Muscle layer of duodenum (tissue), 2 donors: ENCODE measurements around the gene PKHD1.

Experiments
- H3K27ac ChIP-seq: one replicate; pipeline ENCODE4 v1.7.0; 2013; ENCODE audit warnings: mild to moderate bottlenecking, low read length
- H3K27me3 ChIP-seq: one replicate; pipeline ENCODE4 v1.7.0; 2013; ENCODE audit warnings: low read depth, mild to moderate bottlenecking, control low read depth, low read length
- H3K36me3 ChIP-seq, 2 donors: one replicate each; pipeline ENCODE4 v1.7.0; 2013; ENCODE audit warnings: low read length in 2 of 2, control low read depth in 1 of 2, mild to moderate bottlenecking in 1 of 2; ENCODE audit not compliant: insufficient read depth in 2 of 2, control insufficient read depth in 1 of 2
- H3K4me1 ChIP-seq, 2 donors: one replicate each; pipeline ENCODE4 v1.7.0; 2013; ENCODE audit warnings: low read length in 2 of 2, mild to moderate bottlenecking in 2 of 2, control low read depth in 1 of 2, moderate library complexity in 1 of 2; ENCODE audit not compliant: insufficient read depth in 2 of 2, control insufficient read depth in 1 of 2
- H3K4me3 ChIP-seq, 2 donors: one replicate each; pipeline ENCODE4 v1.7.0; 2013; ENCODE audit warnings: low read length in 2 of 2, low read depth in 1 of 2, mild to moderate bottlenecking in 1 of 2
- H3K9me3 ChIP-seq, 2 donors: one replicate each; pipeline ENCODE4 v1.7.0; 2013; ENCODE audit warnings: low read length in 2 of 2, control low read depth in 1 of 2, mild to moderate bottlenecking in 1 of 2; ENCODE audit not compliant: control insufficient read depth in 1 of 2
- donor health status: healthy.

The PKHD1 gene

DNA sequence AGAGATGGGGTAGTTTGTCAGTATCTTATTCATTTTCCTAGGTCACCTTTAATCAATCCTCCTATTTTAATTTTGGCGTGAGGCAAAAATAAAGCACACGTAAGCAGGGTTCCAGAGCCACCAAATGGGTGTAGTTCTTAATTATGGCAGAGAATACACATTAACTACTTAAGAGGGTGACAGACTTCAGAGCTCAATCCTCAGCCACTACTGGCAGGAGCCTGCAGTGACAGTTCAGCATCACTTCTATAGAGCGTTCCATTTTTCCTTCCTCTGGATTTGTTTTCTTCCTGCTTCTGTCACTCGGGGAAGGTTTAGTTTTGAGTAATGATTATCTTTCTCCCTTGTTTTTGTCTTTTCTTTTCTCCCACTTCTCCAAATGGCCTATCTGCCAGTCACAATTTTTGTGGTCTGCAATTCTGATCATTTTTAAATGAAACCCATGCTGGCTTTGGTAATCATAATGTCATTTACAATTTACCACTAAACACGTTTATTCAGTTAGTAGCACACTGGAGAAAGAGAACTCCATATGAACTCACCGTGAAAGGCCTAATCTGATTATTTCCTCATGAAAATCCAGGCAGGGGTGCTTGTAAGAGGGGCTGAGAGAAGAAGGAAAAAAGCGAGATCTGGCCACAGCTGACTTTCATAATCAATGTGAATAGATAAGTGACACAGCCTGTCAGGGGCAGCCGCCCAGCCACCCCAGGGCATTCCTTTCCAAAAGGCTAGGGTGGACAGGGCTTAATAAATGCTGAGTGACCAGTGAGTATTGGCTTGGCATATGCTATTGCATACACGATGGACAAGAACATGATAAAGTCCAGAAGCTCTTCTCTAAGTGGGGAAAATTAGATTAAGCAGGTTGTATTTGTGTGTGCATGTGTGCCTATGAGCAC lies 412.1 kb downstream of the PKHD1 start:
- Histone ChIP-seq H3K27ac (no peak overlapping the region), H3K9me3 (no peaks in the 10 kb centered on the region), H3K36me3 (no peaks in the 10 kb centered on the region), H3K4me3 (no peak overlapping the region), H3K4me1 (peaks cover 0 to 5% of the 10 kb centered on the region in 2 donors), H3K27me3 (no peaks in the 10 kb centered on the region)

DNA sequence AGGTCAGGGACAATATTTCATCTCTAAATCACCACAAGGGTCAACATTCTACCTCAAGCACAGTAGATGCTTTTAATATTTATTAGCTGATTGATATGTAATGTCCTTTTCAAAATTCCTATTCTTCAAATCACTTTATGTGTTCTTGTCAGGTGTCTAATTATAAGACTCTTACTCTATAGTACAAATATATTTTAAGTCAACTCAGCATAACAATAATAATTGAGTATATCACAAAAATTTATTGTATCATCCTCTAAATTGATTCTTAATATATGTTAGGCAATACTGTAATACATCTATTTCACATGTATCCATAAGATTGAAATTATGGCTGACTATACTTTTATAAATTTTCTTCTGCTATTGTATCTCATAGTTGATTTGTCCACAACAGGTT lies 423.9 kb downstream of the PKHD1 start:
- H3K27ac ChIP-seq, result no peak overlapping the region
- H3K9me3 ChIP-seq, result no peaks in the 10 kb centered on the region
- no peak overlapping the region for H3K4me3 ChIP-seq
- H3K4me1 ChIP-seq, result no peaks in the 10 kb centered on the region
- H3K36me3 ChIP-seq, result no peaks in the 10 kb centered on the region
- H3K27me3 ChIP-seq, result no peaks in the 10 kb centered on the region

DNA sequence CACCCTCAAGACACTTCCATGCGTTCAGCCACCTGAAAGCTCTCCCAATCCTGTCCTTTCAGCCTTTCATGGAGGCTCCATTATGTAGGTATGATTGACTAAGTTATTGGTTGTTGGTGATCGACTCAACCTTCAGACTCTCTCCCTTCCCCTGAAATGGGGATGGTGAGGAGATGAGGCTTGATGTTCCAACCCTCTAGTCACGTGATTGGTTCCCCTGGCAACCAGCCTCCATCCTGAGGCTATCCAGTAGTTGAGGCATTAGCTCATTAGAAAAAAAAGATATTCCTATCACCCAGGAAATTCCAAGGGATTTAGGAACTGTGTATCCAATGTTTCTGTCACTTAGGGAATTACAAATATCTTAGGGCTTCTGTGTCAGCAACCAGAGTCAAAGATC lies 426.6 kb downstream of the PKHD1 start:
- no peaks in the 10 kb centered on the region for H3K9me3 ChIP-seq
- H3K36me3 ChIP-seq, result no peaks in the 10 kb centered on the region
- no peak overlapping the region for H3K4me3 ChIP-seq
- no peaks in the 10 kb centered on the region for H3K27me3 ChIP-seq
- no peaks in the 10 kb centered on the region for H3K4me1 ChIP-seq
- no peak overlapping the region for H3K27ac ChIP-seq

DNA sequence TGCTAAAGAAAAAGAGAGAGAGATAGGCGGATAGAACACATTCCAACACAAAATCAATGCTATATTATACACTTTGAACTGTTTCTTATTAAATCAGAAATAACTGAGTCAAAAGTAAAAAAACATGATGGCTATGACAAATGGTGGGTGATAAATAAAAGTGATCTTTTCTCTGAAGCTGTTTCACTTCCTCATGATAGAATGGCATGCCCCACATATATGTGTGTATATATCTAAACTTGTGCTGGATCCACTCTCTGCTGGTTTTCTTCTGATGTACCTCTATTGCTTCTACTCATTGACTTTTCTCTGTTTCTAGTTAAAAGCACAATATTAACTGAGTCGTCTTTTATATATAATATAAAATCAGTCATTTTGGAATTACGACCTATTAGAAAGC lies 429.9 kb downstream of the PKHD1 start:
- no peaks in the 10 kb centered on the region for H3K4me1 ChIP-seq
- no peaks in the 10 kb centered on the region for H3K9me3 ChIP-seq
- no peaks in the 10 kb centered on the region for H3K27me3 ChIP-seq
- H3K4me3 ChIP-seq, result no peak overlapping the region
- no peak overlapping the region for H3K27ac ChIP-seq
- H3K36me3 ChIP-seq, result no peaks in the 10 kb centered on the region

DNA sequence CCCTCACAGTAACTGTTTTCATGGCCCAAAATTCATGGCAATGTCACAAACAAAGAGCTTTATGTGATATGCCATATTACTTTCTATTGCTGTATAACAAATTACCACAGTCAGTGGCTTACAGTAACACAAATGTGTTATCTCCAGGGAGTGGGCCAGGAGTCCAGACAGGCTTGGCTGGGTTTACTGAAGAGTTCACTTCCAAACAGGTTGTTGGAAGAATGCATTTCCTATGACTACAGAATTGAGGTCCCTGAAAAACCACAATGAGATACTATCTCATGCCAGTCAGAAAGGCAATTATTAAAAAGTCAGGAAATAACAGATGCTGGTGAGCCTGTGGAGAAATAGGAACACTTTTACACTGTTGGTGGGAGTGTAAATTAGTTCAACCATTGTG lies 431.9 kb downstream of the PKHD1 start:
- no peaks in the 10 kb centered on the region for H3K36me3 ChIP-seq
- H3K27me3 ChIP-seq, result no peaks in the 10 kb centered on the region
- no peaks in the 10 kb centered on the region for H3K4me1 ChIP-seq
- no peak overlapping the region for H3K4me3 ChIP-seq
- no peaks in the 10 kb centered on the region for H3K9me3 ChIP-seq
- H3K27ac ChIP-seq, result no peak overlapping the region

DNA sequence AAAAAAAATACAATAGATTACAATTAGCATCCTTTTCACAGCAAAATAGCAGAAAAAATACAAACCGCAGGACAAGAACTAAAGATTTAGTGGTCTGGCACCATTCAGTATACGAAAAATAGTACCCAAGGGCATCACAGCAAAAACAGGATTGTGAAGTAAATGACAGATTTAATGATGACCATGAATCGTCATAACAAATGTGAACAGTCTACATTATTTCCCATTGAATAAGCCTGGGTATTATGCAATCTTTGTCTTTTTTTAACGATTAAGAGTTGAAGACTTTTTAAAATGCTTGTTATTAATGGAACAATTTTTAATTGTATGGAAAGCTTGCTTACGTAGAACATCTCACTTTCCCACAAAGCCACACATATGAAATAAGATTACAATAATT lies 432.8 kb downstream of the PKHD1 start:
- Histone ChIP-seq H3K27ac (no peak overlapping the region), H3K27me3 (no peaks in the 10 kb centered on the region), H3K4me1 (no peaks in the 10 kb centered on the region), H3K9me3 (no peaks in the 10 kb centered on the region), H3K4me3 (no peak overlapping the region), H3K36me3 (no peaks in the 10 kb centered on the region)

DNA sequence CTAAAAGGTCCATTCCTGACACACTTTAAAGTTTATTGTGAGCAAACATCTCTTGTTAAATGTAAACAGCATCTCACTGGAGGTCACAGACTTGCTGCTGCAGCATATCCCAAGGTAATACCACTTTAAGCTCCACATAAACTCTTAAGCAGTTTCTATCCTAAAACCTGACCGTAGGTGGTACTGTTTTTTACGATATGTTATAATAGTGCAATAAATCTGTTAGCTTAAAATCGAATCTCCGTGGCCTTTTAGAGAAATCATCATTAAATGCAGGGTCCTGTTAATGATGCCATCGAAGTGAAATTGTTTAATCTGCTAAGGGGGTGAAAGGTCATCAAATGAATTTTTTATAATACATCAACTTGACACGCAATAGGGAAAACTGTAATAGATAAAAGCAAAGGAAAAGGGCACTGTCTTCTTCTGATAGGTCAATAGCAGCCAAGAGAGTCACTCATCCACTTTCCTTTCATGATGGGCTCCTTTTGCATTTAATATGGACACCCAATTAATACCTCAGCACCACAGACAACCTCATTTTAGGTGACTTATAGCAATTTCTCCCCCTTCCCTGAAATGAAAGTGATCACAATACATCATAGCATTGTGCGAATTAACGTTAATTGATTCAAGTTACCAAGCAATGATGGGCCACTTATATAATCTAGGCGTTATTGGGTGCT lies 436.1 kb downstream of the PKHD1 start:
- Histone ChIP-seq H3K9me3 (no peaks in the 10 kb centered on the region), H3K27me3 (no peaks in the 10 kb centered on the region), H3K4me3 (no peak overlapping the region), H3K27ac (no peak overlapping the region), H3K36me3 (no peaks in the 10 kb centered on the region), H3K4me1 (no peaks in the 10 kb centered on the region)

DNA sequence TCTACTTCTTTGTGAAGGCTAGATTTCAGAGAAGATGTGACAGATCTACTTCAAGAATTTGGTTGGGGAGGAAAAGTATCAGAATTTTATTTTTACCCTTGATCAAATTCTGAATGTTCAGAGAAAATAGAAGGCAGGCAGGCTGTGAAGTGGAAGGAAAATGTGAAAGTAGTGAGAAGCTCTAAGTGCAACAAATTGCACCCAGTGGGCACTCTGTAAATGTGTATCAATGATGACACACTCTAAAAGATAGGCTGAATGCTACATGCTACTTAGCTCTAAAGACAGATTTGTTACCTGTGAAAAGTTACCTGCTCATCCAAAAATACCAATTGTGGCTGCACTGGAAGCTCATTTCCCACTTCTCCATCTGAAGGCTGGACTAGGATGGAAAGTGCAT lies 438.6 kb downstream of the PKHD1 start:
- no peaks in the 10 kb centered on the region for H3K36me3 ChIP-seq
- no peaks in the 10 kb centered on the region for H3K4me1 ChIP-seq
- no peak overlapping the region for H3K27ac ChIP-seq
- no peaks in the 10 kb centered on the region for H3K27me3 ChIP-seq
- H3K4me3 ChIP-seq, result no peak overlapping the region
- no peaks in the 10 kb centered on the region for H3K9me3 ChIP-seq

DNA sequence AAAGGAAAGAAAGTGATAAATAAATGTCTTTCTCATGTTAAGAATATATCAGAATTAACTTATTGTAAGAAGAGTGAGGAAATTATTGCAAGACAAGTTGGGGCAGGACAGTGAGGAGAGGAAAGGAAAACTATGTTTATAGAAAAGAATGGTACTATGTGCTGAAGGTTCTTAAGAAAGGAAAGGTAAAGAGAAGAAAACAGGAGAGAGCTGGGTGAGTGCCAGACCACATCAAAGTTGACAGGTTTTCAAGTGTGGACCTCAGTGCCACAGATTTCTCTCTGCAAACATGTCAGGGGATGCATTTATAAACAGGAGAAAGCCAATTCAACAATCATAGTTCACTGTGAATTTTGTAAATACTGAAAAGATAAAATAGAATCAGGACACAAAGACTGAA lies 439.2 kb downstream of the PKHD1 start:
- Histone ChIP-seq H3K36me3 (no peaks in the 10 kb centered on the region), H3K27me3 (no peaks in the 10 kb centered on the region), H3K9me3 (no peaks in the 10 kb centered on the region), H3K27ac (no peak overlapping the region), H3K4me1 (no peaks in the 10 kb centered on the region), H3K4me3 (no peak overlapping the region)

DNA sequence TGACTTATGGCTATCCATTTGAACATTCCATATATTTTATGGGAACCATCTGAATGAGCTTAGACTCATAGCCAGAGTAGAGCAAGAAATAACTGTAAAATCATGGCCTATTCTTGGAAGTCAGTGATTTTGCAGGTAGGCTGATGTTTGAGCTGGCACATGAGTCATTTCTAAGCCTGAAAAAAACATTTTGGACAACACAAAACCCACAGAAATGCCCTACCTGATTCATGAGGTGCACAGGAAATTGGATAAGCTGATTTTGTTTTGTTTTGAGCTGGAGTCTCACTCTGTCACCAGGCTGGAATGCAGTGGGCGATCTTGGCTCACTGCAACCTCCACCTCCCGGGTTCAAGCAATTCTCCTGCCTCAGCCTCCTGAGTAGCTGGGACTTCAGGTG lies 443.0 kb downstream of the PKHD1 start:
- no peaks in the 10 kb centered on the region for H3K36me3 ChIP-seq
- no peaks in the 10 kb centered on the region for H3K27me3 ChIP-seq
- H3K4me1 ChIP-seq, result no peaks in the 10 kb centered on the region
- H3K4me3 ChIP-seq, result no peak overlapping the region
- H3K27ac ChIP-seq, result no peak overlapping the region
- H3K9me3 ChIP-seq, result no peaks in the 10 kb centered on the region

DNA sequence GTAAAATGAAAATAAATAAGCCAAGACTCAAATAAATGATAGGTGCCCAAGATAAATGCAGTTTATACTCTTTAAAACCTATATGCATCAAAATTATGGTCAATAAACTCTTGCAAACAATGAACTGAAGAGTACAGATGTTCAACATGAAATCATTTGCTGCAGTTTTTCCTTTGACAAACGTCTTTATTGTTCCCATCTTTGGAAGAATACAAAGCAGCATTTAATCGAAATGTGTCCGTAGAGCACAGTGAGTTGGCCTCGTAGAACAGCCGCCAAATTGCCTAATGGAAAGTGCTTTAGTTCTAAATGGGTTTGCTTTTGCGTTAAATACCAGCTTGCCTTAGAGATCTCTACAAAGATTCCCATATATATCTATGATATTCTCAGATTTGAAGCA lies 447.4 kb downstream of the PKHD1 start:
- Histone ChIP-seq H3K27me3 (no peaks in the 10 kb centered on the region), H3K4me3 (no peak overlapping the region), H3K36me3 (no peaks in the 10 kb centered on the region), H3K4me1 (no peaks in the 10 kb centered on the region), H3K27ac (no peak overlapping the region), H3K9me3 (no peaks in the 10 kb centered on the region)
